ENCODE data around the gene ARPIN.
A peak's percentile ranks its signal among the peaks of the same experiment; 100 is the strongest.
"Not testable (repeated sequence)": the region's sequence is repeated elsewhere in the genome, so short reads cannot be mapped to it uniquely, and the experiment has no call there.

ARPIN gene

DNA sequence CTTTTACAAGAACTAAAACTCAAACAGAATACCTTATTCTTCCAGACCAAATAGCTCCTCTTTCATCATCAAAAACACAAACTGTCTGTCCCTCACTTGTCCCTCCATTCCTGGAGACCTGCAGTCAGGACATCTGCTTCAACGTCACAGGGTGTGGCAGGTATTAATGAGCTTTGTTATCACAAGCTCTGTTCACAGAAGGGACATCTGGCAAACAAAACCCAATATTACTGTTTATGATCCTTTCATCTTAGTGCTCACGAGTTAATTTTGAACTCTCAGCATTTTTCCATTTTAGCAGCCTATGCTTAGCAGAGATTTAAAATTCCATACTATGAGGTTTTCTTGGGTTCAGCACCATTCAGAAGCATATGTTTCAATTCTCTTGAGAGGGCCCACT, 51.9 kb downstream of the ARPIN start:
- ChIA-PET CTCF (interaction anchor here (1.9 kb wide), 1 partner anchor 14 kb away, joined by 14 read pairs; no protein-coding TSS in a partner anchor), POLR2A (no interaction called here)
- DNase-seq (ENCODE audit: extremely low spot score): no peak
- TF ChIP-seq ARNT (IDR thresholded peaks at IDR 0.05) (no peak), ELF4 (IDR thresholded peaks at IDR 0.05) (no peak), BHLHE40 (IDR thresholded peaks at IDR 0.05; ENCODE audit: borderline replicate concordance) (no peak), LEF1 (IDR thresholded peaks at IDR 0.05; ENCODE audit: borderline replicate concordance) (no peak), FOXA1 (IDR thresholded peaks at IDR 0.05) (no peak), FOXK2 (IDR thresholded peaks at IDR 0.05) (no peak), FOXM1 (IDR thresholded peaks at IDR 0.05; ENCODE audit: borderline replicate concordance) (no peak), NFRKB (IDR thresholded peaks at IDR 0.05) (no peak), SUZ12 (IDR thresholded peaks at IDR 0.05) (no peak), TARDBP (IDR thresholded peaks at IDR 0.05) (no peak), L3MBTL2 (conservative IDR thresholded peaks at IDR 0.05) (no peak), SP1 (IDR thresholded peaks at IDR 0.05) (no peak), ZNF384 (IDR thresholded peaks at IDR 0.05) (no peak)
- TF ChIP-seq, protein P1, sequence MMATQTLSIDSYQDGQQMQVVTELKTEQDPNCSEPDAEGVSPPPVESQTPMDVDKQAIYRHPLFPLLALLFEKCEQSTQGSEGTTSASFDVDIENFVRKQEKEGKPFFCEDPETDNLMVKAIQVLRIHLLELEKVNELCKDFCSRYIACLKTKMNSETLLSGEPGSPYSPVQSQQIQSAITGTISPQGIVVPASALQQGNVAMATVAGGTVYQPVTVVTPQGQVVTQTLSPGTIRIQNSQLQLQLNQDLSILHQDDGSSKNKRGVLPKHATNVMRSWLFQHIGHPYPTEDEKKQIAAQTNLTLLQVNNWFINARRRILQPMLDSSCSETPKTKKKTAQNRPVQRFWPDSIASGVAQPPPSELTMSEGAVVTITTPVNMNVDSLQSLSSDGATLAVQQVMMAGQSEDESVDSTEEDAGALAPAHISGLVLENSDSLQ (IDR thresholded peaks at IDR 0.05): no peak

DNA sequence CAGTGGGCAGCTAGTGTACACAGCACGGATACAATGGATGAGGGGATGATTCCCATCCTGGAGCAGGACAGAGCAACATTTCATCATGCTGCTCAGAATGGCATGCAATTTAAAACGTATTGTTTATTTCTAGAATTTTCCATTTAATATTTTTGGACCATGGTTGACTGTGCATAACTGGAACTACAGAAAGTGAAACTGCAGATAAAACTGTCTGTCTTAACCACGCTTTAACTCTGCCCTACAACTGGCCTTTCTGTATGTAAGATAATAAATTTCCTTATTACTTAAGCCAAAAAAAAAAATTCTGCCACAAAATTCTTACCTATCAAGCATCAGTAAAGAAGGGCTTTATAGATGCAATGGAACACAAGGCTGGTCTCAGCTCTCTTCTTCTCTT, 52.3 kb downstream of the ARPIN start:
- POLR2A ChIA-PET: no interaction called here
- CTCF ChIA-PET: interaction anchor here (1.9 kb wide), 1 partner anchor 14 kb away, joined by 14 read pairs; no protein-coding TSS in a partner anchor
- no peak for DNase-seq (ENCODE audit: extremely low spot score)
- TF ChIP-seq FOXM1 (IDR thresholded peaks at IDR 0.05; ENCODE audit: borderline replicate concordance) (no peak), ZNF384 (IDR thresholded peaks at IDR 0.05) (no peak), L3MBTL2 (conservative IDR thresholded peaks at IDR 0.05) (no peak), ELF4 (IDR thresholded peaks at IDR 0.05) (no peak), HDGF (IDR thresholded peaks at IDR 0.05; ENCODE audit: borderline replicate concordance) (no peak), SP1 (IDR thresholded peaks at IDR 0.05) (no peak), SUZ12 (IDR thresholded peaks at IDR 0.05) (no peak), FOXK2 (IDR thresholded peaks at IDR 0.05) (no peak), LEF1 (IDR thresholded peaks at IDR 0.05; ENCODE audit: borderline replicate concordance) (no peak), NFRKB (IDR thresholded peaks at IDR 0.05) (no peak), FOXA1 (IDR thresholded peaks at IDR 0.05) (no peak), ARNT (IDR thresholded peaks at IDR 0.05) (no peak), BHLHE40 (IDR thresholded peaks at IDR 0.05; ENCODE audit: borderline replicate concordance) (no peak), CTBP1 (IDR thresholded peaks at IDR 0.05; ENCODE audit: borderline replicate concordance) (no peak), TARDBP (IDR thresholded peaks at IDR 0.05) (no peak)
- TF ChIP-seq, protein P1 (IDR thresholded peaks at IDR 0.05): no peak

DNA sequence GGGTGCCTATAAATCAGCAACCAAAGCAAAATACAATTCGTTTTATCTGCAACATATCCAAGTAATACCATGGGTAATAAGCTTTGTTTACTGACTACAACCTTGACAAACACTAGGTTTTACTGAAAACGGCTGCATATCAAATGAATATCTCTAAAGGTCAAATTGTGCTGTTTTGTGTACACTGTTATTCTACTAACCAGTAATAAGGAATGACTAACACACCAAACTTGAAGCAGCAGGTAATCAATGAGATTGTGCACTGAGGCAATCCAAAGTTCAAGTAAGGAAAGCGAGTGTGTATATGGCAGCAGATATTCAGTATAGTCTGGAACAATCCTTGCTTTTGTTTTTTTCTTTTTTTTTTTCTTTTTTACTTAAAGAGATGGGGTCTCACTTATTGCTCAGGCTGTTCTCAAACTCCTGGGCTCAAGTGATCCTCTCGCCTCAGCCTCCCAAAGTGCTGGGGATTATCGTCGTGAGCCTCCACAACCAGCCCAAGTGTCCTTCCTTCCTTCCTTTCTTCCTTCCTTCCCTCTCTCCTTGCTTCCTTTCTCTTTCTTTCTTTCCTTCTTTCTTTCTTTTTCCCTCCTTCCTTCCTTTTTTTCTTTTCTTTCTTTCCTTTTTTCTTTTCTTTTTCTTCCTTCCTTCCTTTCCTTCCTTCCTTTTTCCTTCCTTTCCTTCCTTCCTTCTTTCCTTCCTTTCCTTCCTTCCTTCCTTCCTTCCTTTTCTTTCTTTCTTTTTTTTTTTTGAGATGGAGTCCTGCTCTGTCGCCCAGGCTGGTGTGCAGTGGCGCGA, 53.9 kb downstream of the ARPIN start:
- TF ChIP-seq ARNT (IDR thresholded peaks at IDR 0.05): no peak
- TF ChIP-seq CTBP1 (IDR thresholded peaks at IDR 0.05; ENCODE audit: borderline replicate concordance): no peak
- TF ChIP-seq BHLHE40 (IDR thresholded peaks at IDR 0.05; ENCODE audit: borderline replicate concordance): no peak
- no peak for TF ChIP-seq SP1 (IDR thresholded peaks at IDR 0.05)
- no peak for TF ChIP-seq LEF1 (IDR thresholded peaks at IDR 0.05; ENCODE audit: borderline replicate concordance)
- no peak for TF ChIP-seq TARDBP (IDR thresholded peaks at IDR 0.05)
- TF ChIP-seq, protein P1 (IDR thresholded peaks at IDR 0.05): no peak
- no peak for TF ChIP-seq SUZ12 (IDR thresholded peaks at IDR 0.05)
- TF ChIP-seq ELF4 (IDR thresholded peaks at IDR 0.05): no peak
- TF ChIP-seq FOXA1 (IDR thresholded peaks at IDR 0.05): no peak
- TF ChIP-seq FOXM1 (IDR thresholded peaks at IDR 0.05; ENCODE audit: borderline replicate concordance): no peak
- TF ChIP-seq HDGF (IDR thresholded peaks at IDR 0.05; ENCODE audit: borderline replicate concordance): no peak
- no peak for TF ChIP-seq NFRKB (IDR thresholded peaks at IDR 0.05)
- TF ChIP-seq L3MBTL2 (conservative IDR thresholded peaks at IDR 0.05): no peak
- TF ChIP-seq ZNF384 (IDR thresholded peaks at IDR 0.05): no peak
- TF ChIP-seq FOXK2 (IDR thresholded peaks at IDR 0.05): no peak
- CTCF ChIA-PET: interaction anchor here (0.7 to 1.4 kb wide), 2 partner anchors 16 to 113 kb away, joined by 3 to 6 read pairs; no protein-coding TSS in a partner anchor
- no peak for DNase-seq (ENCODE audit: extremely low spot score)
- POLR2A ChIA-PET: interaction anchor here (0.7 kb wide), 1 partner anchor 13 kb away, joined by 3 read pairs; no protein-coding TSS in a partner anchor

DNA sequence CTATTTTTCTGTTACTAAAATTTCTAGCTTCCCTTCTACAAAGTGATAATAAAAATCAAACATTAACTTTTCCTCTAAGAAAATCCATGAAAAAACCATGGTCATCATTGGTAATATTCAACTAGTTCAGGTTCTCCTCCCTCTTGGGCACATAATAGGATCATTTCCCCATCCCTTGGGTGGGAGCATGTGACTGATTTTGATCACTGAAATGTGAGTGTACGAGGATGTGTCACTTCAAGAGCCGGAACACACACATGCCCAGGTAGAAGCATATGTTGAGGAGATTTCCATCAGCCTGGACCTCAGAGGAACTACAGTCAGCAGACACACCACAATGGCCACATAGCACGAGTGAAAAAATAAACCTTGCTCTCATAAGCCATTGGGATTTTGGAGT, 55.1 kb downstream of the ARPIN start:
- POLR2A ChIA-PET: no interaction called here
- no peak for DNase-seq (ENCODE audit: extremely low spot score)
- CTCF ChIA-PET: no interaction called here
- no peak for TF ChIP-seq NFRKB (IDR thresholded peaks at IDR 0.05)
- TF ChIP-seq ELF4 (IDR thresholded peaks at IDR 0.05): no peak
- TF ChIP-seq ZNF384 (IDR thresholded peaks at IDR 0.05): no peak
- no peak for TF ChIP-seq HDGF (IDR thresholded peaks at IDR 0.05; ENCODE audit: borderline replicate concordance)
- no peak for TF ChIP-seq FOXA1 (IDR thresholded peaks at IDR 0.05)
- no peak for TF ChIP-seq LEF1 (IDR thresholded peaks at IDR 0.05; ENCODE audit: borderline replicate concordance)
- no peak for TF ChIP-seq SUZ12 (IDR thresholded peaks at IDR 0.05)

DNA sequence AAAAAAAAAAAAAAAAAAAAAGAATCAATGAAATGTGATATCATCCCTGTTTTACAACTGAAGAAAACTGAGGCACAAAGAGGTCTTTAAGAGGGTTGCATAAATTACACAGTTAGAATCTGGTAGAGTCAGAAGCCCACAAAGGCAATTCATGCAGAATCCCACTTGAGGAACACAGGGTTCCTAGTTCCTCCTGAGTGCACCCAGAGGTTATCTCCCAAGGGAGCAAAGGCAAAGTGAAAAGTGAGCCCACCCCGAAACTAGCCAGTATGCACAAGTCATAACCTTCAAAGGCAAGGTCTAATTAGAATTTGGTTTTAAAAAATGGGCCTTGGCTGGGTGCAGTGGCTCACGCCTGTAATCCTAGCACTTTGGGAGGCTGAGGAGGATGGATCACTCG, 56.8 kb downstream of the ARPIN start:
- no peak for DNase-seq (ENCODE audit: extremely low spot score)
- CTCF ChIA-PET: no interaction called here
- TF ChIP-seq CTBP1 (IDR thresholded peaks at IDR 0.05; ENCODE audit: borderline replicate concordance) (no peak), LEF1 (IDR thresholded peaks at IDR 0.05; ENCODE audit: borderline replicate concordance) (no peak), SUZ12 (IDR thresholded peaks at IDR 0.05) (no peak), FOXM1 (IDR thresholded peaks at IDR 0.05; ENCODE audit: borderline replicate concordance) (no peak), ZNF384 (IDR thresholded peaks at IDR 0.05) (0 out of 2 replicates have a peak, but pooled peaks have one; percentile 44)

GRCh38 chr15:89854863-89855262, 57.9 kb downstream of the ARPIN start:
- CTCF ChIA-PET; DNase-seq (ENCODE audit: extremely low spot score); POLR2A ChIA-PET: not testable (repeated sequence)

More for the DNA sequence above, 56.8 kb downstream of the ARPIN start:
- POLR2A ChIA-PET: no interaction called here
